T-helper 2 cell treated with Interferon-gamma antibody and Interleukin-4, amounts not matched to agents 100 ng/mL and 5 ng/mL, for 36 hours (primary cell): ENCODE measurements around the gene CASP10. TPM values are rescaled to one million over a fixed set of nuclear protein-coding genes. Genes with fewer than 3 reads are reported as not detected.
"Not testable (repeated sequence)": the region's sequence is repeated elsewhere in the genome, so short reads cannot be mapped to it uniquely, and the experiment has no call there.

Source experiments
- intact Hi-C: fragments of 100-400 bp; cut with micrococcal nuclease; formaldehyde crosslinking; loops from one replicate; pipeline ENCODE4 v1.15.1; 2023
- total RNA-seq: library from RNA; stranded (reverse); gene quantifications from 2 replicates; pipeline ENCODE4 v1.2.3, GENCODE V29; 2022

CASP10 gene
- 37.0 and 38.7 TPM in 2 replicates for total RNA-seq

- intact Hi-C loops, result loop anchor here (1.0 to 5.0 kb wide), 5 partner anchors 11 to 599 kb away; partner anchors contain the start of genes ALS2, STRADB and TRAK2
Observed at GRCh38 chr2:201182650-201183364, at the start of gene CASP10. Gene CASP10 (plus strand): TSS chr2:201183141. CDS start chr2:201185778, 2,637 bp downstream.

GRCh38 chr2:201135386-201135785 lies 47.6 kb upstream of the CASP10 start:
- intact Hi-C loops, result no loop called here

- intact Hi-C loops, result no loop called here
Observed at GRCh38 chr2:201136889-201137321, 46.0 kb upstream of the CASP10 start.

- intact Hi-C loops, result no loop called here
Observed at GRCh38 chr2:201137505-201138400, 45.2 kb upstream of the CASP10 start.

GRCh38 chr2:201138401-201138970 lies 44.5 kb upstream of the CASP10 start:
- intact Hi-C loops, result no loop called here

GRCh38 chr2:201138986-201139781 lies 43.8 kb upstream of the CASP10 start:
- intact Hi-C loops, result not testable (repeated sequence)

- intact Hi-C loops, result no loop called here
Observed at GRCh38 chr2:201139836-201140604, 42.9 kb upstream of the CASP10 start.

GRCh38 chr2:201144101-201145051 lies 38.6 kb upstream of the CASP10 start:
- intact Hi-C loops, result loop anchor here (2.0 kb wide), 1 partner anchor 14 kb away; no protein-coding TSS in a partner anchor

- intact Hi-C loops, result no loop called here
Observed at GRCh38 chr2:201148434-201148990, 34.4 kb upstream of the CASP10 start.

GRCh38 chr2:201149064-201149820 lies 33.7 kb upstream of the CASP10 start:
- intact Hi-C loops, result no loop called here

GRCh38 chr2:201149821-201150165 lies 33.1 kb upstream of the CASP10 start:
- intact Hi-C loops, result not testable (repeated sequence)

- intact Hi-C loops, result no loop called here
Observed at GRCh38 chr2:201150454-201151020, 32.4 kb upstream of the CASP10 start.

GRCh38 chr2:201151127-201151981 lies 31.6 kb upstream of the CASP10 start:
- intact Hi-C loops, result no loop called here

GRCh38 chr2:201152517-201152916 lies 30.4 kb upstream of the CASP10 start:
- intact Hi-C loops, result no loop called here

- intact Hi-C loops, result no loop called here
Observed at GRCh38 chr2:201152999-201153815, 29.7 kb upstream of the CASP10 start.
